Neural cell (in vitro differentiated cells): ENCODE results near the gene UHMK1. TPM values are rescaled to one million over a fixed set of nuclear protein-coding genes. Genes with fewer than 3 reads are reported as not detected.

ENCODE experiments used
- H2AFZ ChIP-seq: fragments of 200-600, 300-800 bp; sonication (generic), shearing (Covaris generic); 2 replicates; pipeline ENCODE4 v1.6.0; 2014; ENCODE audit warnings: low read depth, mild to moderate bottlenecking, antibody characterized with exemption, low read length, moderate library complexity
- H3F3A ChIP-seq: fragments of 200-600 bp; shearing (Covaris generic); 2 replicates; pipeline ENCODE4 v1.6.1; 2016; ENCODE audit warnings: mild to moderate bottlenecking, moderate library complexity, mixed read lengths, antibody characterized with exemption, low read length; ENCODE audit not compliant: insufficient read depth, poor library complexity, severe bottlenecking
- H3K27ac ChIP-seq: fragments of 200-600, 300-800 bp; sonication (generic), shearing (Covaris generic); 2 replicates; pipeline ENCODE4 v1.5.1; 2014; ENCODE audit warnings: mild to moderate bottlenecking, low read length, moderate library complexity
- H3K27me3 ChIP-seq: fragments of 300-800, 200-600 bp; sonication (generic), shearing (Covaris generic); 2 replicates; pipeline ENCODE4 v1.6.0; 2014; ENCODE audit warnings: mild to moderate bottlenecking, low read depth, low read length, moderate library complexity; ENCODE audit not compliant: insufficient read depth
- H3K36me3 ChIP-seq: fragments of 300-800, 200-600 bp; sonication (generic), shearing (Covaris generic); 2 replicates; pipeline ENCODE4 v1.5.1; 2014; ENCODE audit warnings: mild to moderate bottlenecking, antibody characterized with exemption, low read length, moderate library complexity; ENCODE audit not compliant: insufficient read depth
- H3K4me2 ChIP-seq: fragments of 300-800, 200-600 bp; sonication (generic), shearing (Covaris generic); 2 replicates; pipeline ENCODE4 v1.6.0; 2014; ENCODE audit warnings: mild to moderate bottlenecking, low read length
- H3K4me3 ChIP-seq: fragments of 300-800, 200-600 bp; sonication (generic), shearing (Covaris generic); 2 replicates; pipeline ENCODE4 v1.5.1; 2014; ENCODE audit warnings: mild to moderate bottlenecking, low read length, moderate library complexity
- H3K79me2 ChIP-seq: fragments of 200-600 bp; shearing (Covaris generic); replicated peaks from 2 replicates; pipeline ENCODE4 v1.6.0; 2014; ENCODE audit warnings: mild to moderate bottlenecking, low read length, moderate library complexity; ENCODE audit not compliant: insufficient read depth
- H3K9ac ChIP-seq: fragments of 300-800, 200-600 bp; sonication (generic), shearing (Covaris generic); 2 replicates; pipeline ENCODE4 v1.6.1; 2016; ENCODE audit warnings: mild to moderate bottlenecking, low read length, mixed read lengths
- H3K9me2 ChIP-seq: fragments of 200-600 bp; shearing (Covaris generic); 2 replicates; pipeline ENCODE4 v1.6.1; 2016; ENCODE audit warnings: mild to moderate bottlenecking, low read length, mixed read lengths; ENCODE audit not compliant: insufficient read depth
- H3K9me3 ChIP-seq: fragments of 200-600, 300-800 bp; sonication (generic), shearing (Covaris generic); 2 replicates; pipeline ENCODE4 v1.6.1; 2016; ENCODE audit warnings: mild to moderate bottlenecking, mixed run types, low read length, moderate library complexity, mixed read lengths
- H4K20me1 ChIP-seq: fragments of 200-600 bp; shearing (Covaris generic); 2 replicates; pipeline ENCODE4 v1.6.1; 2016; ENCODE audit warnings: mild to moderate bottlenecking, mixed run types; ENCODE audit not compliant: insufficient read depth
- EP300 ChIP-seq: fragments of 450-650 bp; conservative IDR thresholded peaks from 2 replicates; pipeline ENCODE4 v1.6.1; 2014; ENCODE audit warnings: antibody characterized with exemption, mild to moderate bottlenecking, moderate library complexity; ENCODE audit not compliant: poor library complexity, severe bottlenecking
- EZH2 ChIP-seq: fragments of 200-600, 300-800 bp; shearing (Covaris generic), sonication (generic); IDR thresholded peaks from 2 replicates; pipeline ENCODE4 v1.6.1; 2014; ENCODE audit warnings: antibody characterized with exemption, low read length, borderline replicate concordance, mild to moderate bottlenecking; ENCODE audit not compliant: insufficient read depth, poor library complexity, severe bottlenecking
- MXI1 ChIP-seq: fragments of 450-650 bp; conservative IDR thresholded peaks from 2 replicates; pipeline ENCODE4 v1.6.1; 2014; ENCODE audit warnings: antibody characterized with exemption, mild to moderate bottlenecking; ENCODE audit not compliant: poor library complexity, severe bottlenecking
- POLR2AphosphoS5 ChIP-seq: IDR thresholded peaks from 2 replicates; pipeline ENCODE4 v1.6.1; 2012
- RAD21 ChIP-seq: fragments of 450-650 bp; conservative IDR thresholded peaks from 2 replicates; pipeline ENCODE4 v1.6.1; 2014; ENCODE audit warnings: antibody characterized with exemption, mild to moderate bottlenecking, moderate library complexity
- SMC3 ChIP-seq: fragments of 450-650 bp; conservative IDR thresholded peaks from 2 replicates; pipeline ENCODE4 v1.6.1; 2014; ENCODE audit warnings: antibody characterized with exemption, mild to moderate bottlenecking, moderate library complexity; ENCODE audit not compliant: poor library complexity
- TAF1 ChIP-seq: IDR thresholded peaks from 2 replicates; pipeline ENCODE4 v1.6.1; 2012; ENCODE audit warnings: low read depth
- polyA plus RNA-seq: library from polyadenylated mRNA; depleted of rRNA; stranded (reverse); fragments of >200 nt; gene quantifications from 2 replicates; pipeline ENCODE4 v1.2.3, GENCODE V29; 2014
- TF ChIP-seq, protein P1 (sequence below): IDR thresholded peaks from 2 replicates; pipeline ENCODE4 v1.6.1; 2012; ENCODE audit warnings: borderline replicate concordance
- TF ChIP-seq, protein P2 (sequence below): fragments of 450-650 bp; IDR thresholded peaks from 2 replicates; pipeline ENCODE4 v1.5.1; 2014; ENCODE audit warnings: antibody characterized with exemption, mild to moderate bottlenecking, moderate library complexity; ENCODE audit not compliant: poor library complexity, severe bottlenecking

The UHMK1 gene
- polyA plus RNA-seq, 1 donor from 2014 or later: 22.2 TPM

DNA sequence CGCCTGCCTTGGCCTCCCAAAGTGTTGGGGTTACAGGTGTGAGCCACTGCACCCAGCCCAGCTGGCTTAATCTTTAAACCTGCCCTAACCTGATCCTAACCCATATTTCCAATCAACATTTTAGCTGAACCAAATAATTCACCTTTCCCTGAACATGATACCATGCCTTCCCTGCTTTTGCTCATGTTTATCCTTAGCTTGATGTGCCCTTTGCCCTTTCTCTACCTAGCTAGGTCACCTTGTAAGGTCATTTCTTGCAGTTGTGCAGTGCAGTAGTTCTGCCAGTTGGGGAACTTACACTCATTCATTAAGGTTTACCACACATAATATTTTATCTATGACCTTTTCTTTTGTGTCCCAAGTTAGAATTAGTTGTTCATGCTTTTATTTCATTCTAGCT, 69.3 kb downstream of the UHMK1 start:
- Histone ChIP-seq H3K4me3 (no peak overlapping the region), H3K79me2 (peaks cover 7% of the 10 kb centered on the region), H3F3A (no peaks in the 10 kb centered on the region), H3K27me3 (no peaks in the 10 kb centered on the region), H3K36me3 (no peaks in the 10 kb centered on the region), H3K9ac (no peak overlapping the region), H2AFZ (no peak overlapping the region), H4K20me1 (no peaks in the 10 kb centered on the region), H3K9me2 (no peaks in the 10 kb centered on the region), H3K9me3 (no peaks in the 10 kb centered on the region), H3K27ac (no peak overlapping the region), H3K4me2 (no peak overlapping the region)
- TF ChIP-seq SMC3 (no peak), POLR2AphosphoS5 (no peak), MXI1 (no peak), EP300 (no peak), EZH2 (no peak)
- TF ChIP-seq, protein P1, sequence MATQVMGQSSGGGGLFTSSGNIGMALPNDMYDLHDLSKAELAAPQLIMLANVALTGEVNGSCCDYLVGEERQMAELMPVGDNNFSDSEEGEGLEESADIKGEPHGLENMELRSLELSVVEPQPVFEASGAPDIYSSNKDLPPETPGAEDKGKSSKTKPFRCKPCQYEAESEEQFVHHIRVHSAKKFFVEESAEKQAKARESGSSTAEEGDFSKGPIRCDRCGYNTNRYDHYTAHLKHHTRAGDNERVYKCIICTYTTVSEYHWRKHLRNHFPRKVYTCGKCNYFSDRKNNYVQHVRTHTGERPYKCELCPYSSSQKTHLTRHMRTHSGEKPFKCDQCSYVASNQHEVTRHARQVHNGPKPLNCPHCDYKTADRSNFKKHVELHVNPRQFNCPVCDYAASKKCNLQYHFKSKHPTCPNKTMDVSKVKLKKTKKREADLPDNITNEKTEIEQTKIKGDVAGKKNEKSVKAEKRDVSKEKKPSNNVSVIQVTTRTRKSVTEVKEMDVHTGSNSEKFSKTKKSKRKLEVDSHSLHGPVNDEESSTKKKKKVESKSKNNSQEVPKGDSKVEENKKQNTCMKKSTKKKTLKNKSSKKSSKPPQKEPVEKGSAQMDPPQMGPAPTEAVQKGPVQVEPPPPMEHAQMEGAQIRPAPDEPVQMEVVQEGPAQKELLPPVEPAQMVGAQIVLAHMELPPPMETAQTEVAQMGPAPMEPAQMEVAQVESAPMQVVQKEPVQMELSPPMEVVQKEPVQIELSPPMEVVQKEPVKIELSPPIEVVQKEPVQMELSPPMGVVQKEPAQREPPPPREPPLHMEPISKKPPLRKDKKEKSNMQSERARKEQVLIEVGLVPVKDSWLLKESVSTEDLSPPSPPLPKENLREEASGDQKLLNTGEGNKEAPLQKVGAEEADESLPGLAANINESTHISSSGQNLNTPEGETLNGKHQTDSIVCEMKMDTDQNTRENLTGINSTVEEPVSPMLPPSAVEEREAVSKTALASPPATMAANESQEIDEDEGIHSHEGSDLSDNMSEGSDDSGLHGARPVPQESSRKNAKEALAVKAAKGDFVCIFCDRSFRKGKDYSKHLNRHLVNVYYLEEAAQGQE: no peak
- TF ChIP-seq, protein P2, sequence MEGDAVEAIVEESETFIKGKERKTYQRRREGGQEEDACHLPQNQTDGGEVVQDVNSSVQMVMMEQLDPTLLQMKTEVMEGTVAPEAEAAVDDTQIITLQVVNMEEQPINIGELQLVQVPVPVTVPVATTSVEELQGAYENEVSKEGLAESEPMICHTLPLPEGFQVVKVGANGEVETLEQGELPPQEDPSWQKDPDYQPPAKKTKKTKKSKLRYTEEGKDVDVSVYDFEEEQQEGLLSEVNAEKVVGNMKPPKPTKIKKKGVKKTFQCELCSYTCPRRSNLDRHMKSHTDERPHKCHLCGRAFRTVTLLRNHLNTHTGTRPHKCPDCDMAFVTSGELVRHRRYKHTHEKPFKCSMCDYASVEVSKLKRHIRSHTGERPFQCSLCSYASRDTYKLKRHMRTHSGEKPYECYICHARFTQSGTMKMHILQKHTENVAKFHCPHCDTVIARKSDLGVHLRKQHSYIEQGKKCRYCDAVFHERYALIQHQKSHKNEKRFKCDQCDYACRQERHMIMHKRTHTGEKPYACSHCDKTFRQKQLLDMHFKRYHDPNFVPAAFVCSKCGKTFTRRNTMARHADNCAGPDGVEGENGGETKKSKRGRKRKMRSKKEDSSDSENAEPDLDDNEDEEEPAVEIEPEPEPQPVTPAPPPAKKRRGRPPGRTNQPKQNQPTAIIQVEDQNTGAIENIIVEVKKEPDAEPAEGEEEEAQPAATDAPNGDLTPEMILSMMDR: no peak

DNA sequence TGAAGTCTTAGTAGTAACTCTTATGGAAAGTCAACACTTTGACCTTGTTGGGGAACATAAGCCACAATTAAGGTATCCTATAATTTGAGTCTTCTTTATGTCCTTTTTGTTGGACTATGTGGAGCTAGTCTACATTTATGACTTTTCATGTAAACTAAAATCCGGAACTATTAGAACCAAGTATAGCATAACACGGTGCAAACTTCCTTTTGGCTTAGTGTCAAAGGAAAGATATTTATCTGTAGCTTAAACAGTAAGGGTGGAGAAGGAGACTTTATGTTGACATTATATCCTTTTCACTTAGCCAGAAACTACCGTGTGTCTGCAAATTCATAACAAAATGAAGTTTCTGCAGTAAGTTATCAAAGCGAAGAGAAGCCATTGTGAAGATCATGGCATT, 71.2 kb downstream of the UHMK1 start:
- no peaks in the 10 kb centered on the region for H3K27me3 ChIP-seq
- TF ChIP-seq POLR2AphosphoS5 (no peak), TAF1 (no peak), EP300 (no peak), MXI1 (no peak), RAD21 (no peak), SMC3 (no peak), EZH2 (no peak)
- TF ChIP-seq, protein P1: no peak
- TF ChIP-seq, protein P2: no peak
- no peaks in the 10 kb centered on the region for H4K20me1 ChIP-seq
- no peaks in the 10 kb centered on the region for H3K36me3 ChIP-seq
- no peak overlapping the region for H2AFZ ChIP-seq
- no peak overlapping the region for H3K27ac ChIP-seq
- H3K9me3 ChIP-seq: no peaks in the 10 kb centered on the region
- H3K4me3 ChIP-seq: no peak overlapping the region
- no peaks in the 10 kb centered on the region for H3K9me2 ChIP-seq
- no peak overlapping the region for H3K4me2 ChIP-seq
- H3K9ac ChIP-seq: no peak overlapping the region
- peaks cover 7% of the 10 kb centered on the region for H3K79me2 ChIP-seq
- H3F3A ChIP-seq: no peaks in the 10 kb centered on the region
